CD4-positive, alpha-beta T cell treated with Interleukin-1 beta for 1 hour (primary cell): ENCODE measurements around the gene SERINC2.
"Not testable (repeated sequence)": the region's sequence is repeated elsewhere in the genome, so short reads cannot be mapped to it uniquely, and the experiment has no call there.

ENCODE experiments used
- DNase-seq, 2 donors: peaks; one replicate each; pipeline ENCODE4 v3.0.0-alpha.2; 2020 to 2022

Gene SERINC2

GRCh38 chr1:31435471-31436409, 22.7 kb downstream of the SERINC2 start:
- DNase-seq = no peak

GRCh38 chr1:31436596-31437432, 23.8 kb downstream of the SERINC2 start:
- no peak for DNase-seq

GRCh38 chr1:31437433-31438037, 24.5 kb downstream of the SERINC2 start:
- no peak for DNase-seq

- DNase-seq = no peak
Measured at GRCh38 chr1:31439276-31439675, 26.3 kb downstream of the SERINC2 start.

GRCh38 chr1:31441073-31441472, 28.1 kb downstream of the SERINC2 start:
- no peak for DNase-seq

GRCh38 chr1:31441558-31441957, 28.5 kb downstream of the SERINC2 start:
- DNase-seq = no peak

GRCh38 chr1:31441970-31442647, 29.1 kb downstream of the SERINC2 start:
- DNase-seq = no peak

GRCh38 chr1:31442648-31442994, 29.6 kb downstream of the SERINC2 start:
- DNase-seq = no peak

- no peak for DNase-seq
Measured at GRCh38 chr1:31443673-31444072, 30.7 kb downstream of the SERINC2 start.

- DNase-seq = no peak
Measured at GRCh38 chr1:31444725-31445448, 31.9 kb downstream of the SERINC2 start.

- DNase-seq = no peak
Measured at GRCh38 chr1:31445951-31446350, 32.9 kb downstream of the SERINC2 start.

- DNase-seq = no peak
Measured at GRCh38 chr1:31447210-31447609, 34.2 kb downstream of the SERINC2 start.

- DNase-seq = no peak
Measured at GRCh38 chr1:31453384-31454079, 40.5 kb downstream of the SERINC2 start.

- DNase-seq = no peak
Measured at GRCh38 chr1:31458287-31458896, 45.4 kb downstream of the SERINC2 start.

- DNase-seq = no peak
Measured at GRCh38 chr1:31460027-31460426, 47.0 kb downstream of the SERINC2 start.

- DNase-seq = no peak
Measured at GRCh38 chr1:31467005-31467674, 54.1 kb downstream of the SERINC2 start.

- DNase-seq = no peak
Measured at GRCh38 chr1:31470794-31471315, 57.8 kb downstream of the SERINC2 start.

- peak in 1 of 2 donors; percentile 19 for DNase-seq
Measured at GRCh38 chr1:31471452-31472313, 58.7 kb downstream of the SERINC2 start.

GRCh38 chr1:31472314-31472651, 59.3 kb downstream of the SERINC2 start:
- DNase-seq = not testable (repeated sequence)
